Renal cortex interstitium (tissue), 15 donors: ENCODE data around the gene HOOK1. TPM values are rescaled to one million over a fixed set of nuclear protein-coding genes. Genes with fewer than 3 reads are reported as not detected.

Experiments
- DNase-seq, 11 donors: peaks; one replicate each; pipeline ENCODE4 v3.0.0-alpha.2; 2013; ENCODE audit warnings: low read depth in 9 of 11, low spot score in 4 of 11; ENCODE audit errors: extremely low read depth in 1 of 11
- long read RNA-seq, 16 experiments: transcript quantifications; one replicate each; lab custom pipeline, GENCODE V29; 2026
- polyA plus RNA-seq, 3 donors: library from polyadenylated mRNA; unstranded; fragments of 120-200 nt; gene quantifications; one replicate each; pipeline ENCODE4 v1.2.1, GENCODE V29; 2013; ENCODE audit not compliant: insufficient read length in 3 of 3

HOOK1 gene
- 10 to 100 TPM; 60.1 to 81.9 (median 81.5) TPM for polyA plus RNA-seq
- long read RNA-seq, donor 1, full-length matches to known transcripts: 3 of 3 reads
- long read RNA-seq, donor 1, partial matches to known transcripts: 0 of 3 reads
- long read RNA-seq, donor 1, other reads (novel, unspliced or antisense): 0 of 3 reads
- long read RNA-seq, donor 2, full-length matches to known transcripts: 1 of 19 reads
- long read RNA-seq, donor 2, partial matches to known transcripts: 18 of 19 reads
- long read RNA-seq, donor 2, other reads (novel, unspliced or antisense): 0 of 19 reads
- long read RNA-seq, donor 3, partial matches to known transcripts: 26 of 26 reads
- long read RNA-seq, donor 3, other reads (novel, unspliced or antisense): 0 of 26 reads
- long read RNA-seq, donor 4, full-length matches to known transcripts: 2 of 10 reads
- long read RNA-seq, donor 4, partial matches to known transcripts: 8 of 10 reads
- long read RNA-seq, donor 4, other reads (novel, unspliced or antisense): 0 of 10 reads
- long read RNA-seq, donor 5: 0 reads
- long read RNA-seq, donor 6, full-length matches to known transcripts: 4 of 16 reads
- long read RNA-seq, donor 6, partial matches to known transcripts: 12 of 16 reads
- long read RNA-seq, donor 6, other reads (novel, unspliced or antisense): 0 of 16 reads
- long read RNA-seq, donor 7, partial matches to known transcripts: 0 of 3 reads
- long read RNA-seq, donor 7, other reads (novel, unspliced or antisense): 0 of 3 reads
- long read RNA-seq, donor 8, full-length matches to known transcripts: 6 of 6 reads
- long read RNA-seq, donor 8, partial matches to known transcripts: 0 of 6 reads
- long read RNA-seq, donor 8, other reads (novel, unspliced or antisense): 0 of 6 reads
- long read RNA-seq, donor 9, full-length matches to known transcripts: 5 of 17 reads
- long read RNA-seq, donor 9, partial matches to known transcripts: 12 of 17 reads
- long read RNA-seq, donor 9, other reads (novel, unspliced or antisense): 0 of 17 reads
- long read RNA-seq, donor 10, full-length matches to known transcripts: 1 of 1 reads
- long read RNA-seq, donor 10, partial matches to known transcripts: 0 of 1 reads
- long read RNA-seq, donor 10, other reads (novel, unspliced or antisense): 0 of 1 reads
- long read RNA-seq, donor 11, full-length matches to known transcripts: 1 of 13 reads
- long read RNA-seq, donor 11, partial matches to known transcripts: 12 of 13 reads
- long read RNA-seq, donor 11, other reads (novel, unspliced or antisense): 0 of 13 reads
- long read RNA-seq, donor 12, partial matches to known transcripts: 0 of 2 reads
- long read RNA-seq, donor 12, other reads (novel, unspliced or antisense): 0 of 2 reads
- long read RNA-seq, donor 13, full-length matches to known transcripts: 4 of 28 reads
- long read RNA-seq, donor 13, partial matches to known transcripts: 24 of 28 reads
- long read RNA-seq, donor 13, other reads (novel, unspliced or antisense): 0 of 28 reads
- long read RNA-seq, donor 14, full-length matches to known transcripts: 2 of 2 reads
- long read RNA-seq, donor 14, partial matches to known transcripts: 0 of 2 reads
- long read RNA-seq, donor 14, other reads (novel, unspliced or antisense): 0 of 2 reads
- long read RNA-seq, donor 15, full-length matches to known transcripts: 1 of 1 reads
- long read RNA-seq, donor 15, partial matches to known transcripts: 0 of 1 reads
- long read RNA-seq, donor 15, other reads (novel, unspliced or antisense): 0 of 1 reads
- long read RNA-seq, donor 16, full-length matches to known transcripts: 13 of 118 reads
- long read RNA-seq, donor 16, partial matches to known transcripts: 98 of 118 reads
- long read RNA-seq, donor 16, other reads (novel, unspliced or antisense): 7 of 118 reads

- DNase-seq: peak in 1 of 11 donors; percentile 4
These were observed at the start of gene HOOK1 for GRCh38 chr1:59814901-59815825. Gene HOOK1 (plus strand): TSS chr1:59814949. CDS start chr1:59815118, 169 bp downstream.

GRCh38 chr1:59765011-59765730 is 49.6 kb upstream of the HOOK1 start:
- DNase-seq: no peak

GRCh38 chr1:59766227-59766855 is 48.4 kb upstream of the HOOK1 start:
- DNase-seq: no peak

- DNase-seq: no peak
These were observed 47.6 kb upstream of the HOOK1 start for GRCh38 chr1:59767119-59767518.

- DNase-seq: no peak
These were observed 45.7 kb upstream of the HOOK1 start for GRCh38 chr1:59768792-59769735.

- DNase-seq: no peak
These were observed 45.0 kb upstream of the HOOK1 start for GRCh38 chr1:59769736-59770095.

GRCh38 chr1:59771361-59771760 is 43.4 kb upstream of the HOOK1 start:
- no peak for DNase-seq

GRCh38 chr1:59775480-59775879 is 39.3 kb upstream of the HOOK1 start:
- no peak for DNase-seq

GRCh38 chr1:59776960-59777852 is 37.5 kb upstream of the HOOK1 start:
- DNase-seq: no peak

GRCh38 chr1:59779949-59780348 is 34.8 kb upstream of the HOOK1 start:
- DNase-seq: no peak

- DNase-seq: no peak
These were observed 25.9 kb upstream of the HOOK1 start for GRCh38 chr1:59788825-59789224.

GRCh38 chr1:59798600-59798999 is 16.1 kb upstream of the HOOK1 start:
- DNase-seq: no peak

GRCh38 chr1:59803458-59804038 is 11.2 kb upstream of the HOOK1 start:
- DNase-seq: no peak

GRCh38 chr1:59804301-59804700 is 10.4 kb upstream of the HOOK1 start:
- DNase-seq: no peak
